ENCODE data around the gene ITPK1.

GRCh38 chr14:92984896-92985295 lies 130.8 kb downstream of the ITPK1 start:
- TF ChIP-seq CTCF (conservative IDR thresholded peaks at IDR 0.05) (no peak), ZFX (IDR thresholded peaks at IDR 0.05) (no peak)
